ENCODE data around the gene ITPR1. TPM values are rescaled to one million over a fixed set of nuclear protein-coding genes. Genes with fewer than 3 reads are reported as not detected.
A peak's percentile ranks its signal among the peaks of the same experiment; 100 is the strongest.

The ITPR1 gene
- total RNA-seq, 1 donor from 2014 or later = 143 TPM

DNA sequence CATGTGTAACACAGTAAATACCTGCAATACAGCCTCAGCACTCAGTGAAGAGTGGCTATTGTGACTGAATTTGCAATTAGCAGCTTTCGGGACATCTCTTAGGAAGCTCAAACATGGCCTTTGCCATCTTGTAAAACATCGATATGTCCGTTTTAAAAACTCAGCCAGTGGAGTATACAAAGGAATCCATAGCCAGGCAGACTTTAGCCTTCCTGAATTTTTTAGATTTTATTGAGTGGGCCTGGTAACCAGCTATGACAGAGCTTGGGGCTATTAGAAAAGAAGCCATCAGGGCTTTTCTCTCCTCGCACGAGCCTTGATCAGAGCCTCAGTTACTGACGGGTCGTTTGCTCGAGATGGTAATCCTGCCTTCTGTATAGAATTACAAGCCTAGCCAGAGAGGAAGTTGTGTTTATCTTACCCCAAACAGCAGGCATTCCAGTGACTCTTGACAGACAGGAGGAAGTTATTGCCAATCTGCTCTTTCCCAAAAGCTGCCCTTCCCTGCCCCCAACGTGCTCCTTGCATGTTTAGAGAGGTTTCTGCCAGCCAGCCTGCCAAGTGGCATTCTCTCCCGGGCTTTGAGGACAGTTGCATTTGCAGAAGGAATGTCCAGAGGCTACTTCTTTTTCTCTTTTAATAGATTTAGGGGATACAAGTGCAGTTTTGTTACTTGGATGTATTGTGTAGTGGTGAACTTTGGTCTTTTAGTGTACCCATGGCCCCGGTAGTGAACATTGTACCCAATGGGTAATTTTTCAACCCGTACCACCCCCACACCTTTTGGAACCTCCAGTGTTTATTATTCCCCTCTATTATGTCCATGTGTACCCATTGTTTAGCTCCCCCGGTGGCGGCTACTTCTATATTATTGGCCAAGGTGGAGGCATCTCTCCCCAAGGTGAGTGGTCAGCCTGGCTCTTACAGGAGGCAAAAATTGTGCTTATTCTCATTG lies 40.6 kb downstream of the ITPR1 start:
- H3K9me3 Mint-ChIP-seq = peaks cover 14% of the 10 kb centered on the region
- POLR2A ChIA-PET = interaction anchor here (1.1 to 1.3 kb wide), 3 partner anchors 9 to 39 kb away, joined by 3 read pairs; no protein-coding TSS in a partner anchor
- DNase-seq (no peak), ATAC-seq (ENCODE audit: low read depth) (no peak)
- intact Hi-C loops (cut with micrococcal nuclease) = loop anchor here (5.0 kb wide), 1 partner anchor 39 kb away; no protein-coding TSS in a partner anchor
- no peak overlapping the region for H3K4me3 Mint-ChIP-seq
- CTCF ChIA-PET = no interaction called here
- no peak for TF ChIP-seq CTCF (IDR thresholded peaks at IDR 0.05)
- peaks cover 76% of the 10 kb centered on the region for H3K4me1 Mint-ChIP-seq
- H3K27ac Mint-ChIP-seq = peak overlapping the region; percentile 65
- no peaks in the 10 kb centered on the region for H3K27me3 Mint-ChIP-seq
- peaks cover 57% of the 10 kb centered on the region for H3K36me3 Mint-ChIP-seq (ENCODE audit: low read depth)

GRCh38 chr3:4534906-4535305 lies 41.8 kb downstream of the ITPR1 start:
- H3K4me1 Mint-ChIP-seq = peaks cover 68% of the 10 kb centered on the region

DNA sequence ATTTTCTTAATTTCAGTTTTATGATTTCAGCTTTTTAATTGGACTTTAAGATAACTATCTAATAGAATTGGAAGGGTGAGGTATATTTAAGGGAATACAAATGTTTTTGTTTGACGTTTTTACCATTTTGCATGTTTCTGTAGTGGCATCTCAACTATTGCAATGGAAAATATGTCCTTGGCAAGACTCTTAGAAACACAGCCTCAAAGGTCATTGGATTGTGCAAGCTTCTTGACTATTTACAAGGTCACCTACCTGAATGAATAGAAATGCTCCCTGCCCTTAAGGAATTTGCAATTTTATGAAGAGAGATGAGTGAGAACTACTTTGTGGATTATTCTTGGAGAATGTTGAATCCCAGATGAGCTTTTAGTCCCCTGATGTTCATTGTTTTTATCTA lies 43.1 kb downstream of the ITPR1 start:
- Mint-ChIP-seq H3K4me3 (no peak overlapping the region), H3K9me3 (peaks cover 18% of the 10 kb centered on the region), H3K27ac (no peak overlapping the region), H3K36me3 (ENCODE audit: low read depth) (peaks cover 44% of the 10 kb centered on the region), H3K4me1 (peaks cover 56% of the 10 kb centered on the region), H3K27me3 (no peaks in the 10 kb centered on the region)
- ChIA-PET CTCF (interaction anchor here (0.9 kb wide), 2 partner anchors 18 to 186 kb away, joined by 3 read pairs; no protein-coding TSS in a partner anchor), POLR2A (interaction anchor here (1.0 kb wide), 1 partner anchor 76 kb away, joined by 3 read pairs; no protein-coding TSS in a partner anchor)
- DNase-seq (no peak), ATAC-seq (ENCODE audit: low read depth) (no peak)
- intact Hi-C loops (cut with micrococcal nuclease) = no loop called here
- TF ChIP-seq CTCF (IDR thresholded peaks at IDR 0.05) = no peak

More at GRCh38 chr3:4534906-4535305, 41.8 kb downstream of the ITPR1 start:
- POLR2A ChIA-PET = interaction anchor here (1.0 to 1.3 kb wide), 2 partner anchors 32 to 34 kb away, joined by 3 read pairs; no protein-coding TSS in a partner anchor
- TF ChIP-seq CTCF (IDR thresholded peaks at IDR 0.05) = no peak
- no peak overlapping the region for H3K27ac Mint-ChIP-seq
- H3K9me3 Mint-ChIP-seq = peaks cover 18% of the 10 kb centered on the region
- CTCF ChIA-PET = no interaction called here
- no peak for ATAC-seq (ENCODE audit: low read depth)
- peaks cover 54% of the 10 kb centered on the region for H3K36me3 Mint-ChIP-seq (ENCODE audit: low read depth)
- no peak overlapping the region for H3K4me3 Mint-ChIP-seq
- intact Hi-C loops (cut with micrococcal nuclease) = loop anchor here (5.0 kb wide), 1 partner anchor 37 kb away; no protein-coding TSS in a partner anchor
- no peaks in the 10 kb centered on the region for H3K27me3 Mint-ChIP-seq
- DNase-seq = no peak

DNA sequence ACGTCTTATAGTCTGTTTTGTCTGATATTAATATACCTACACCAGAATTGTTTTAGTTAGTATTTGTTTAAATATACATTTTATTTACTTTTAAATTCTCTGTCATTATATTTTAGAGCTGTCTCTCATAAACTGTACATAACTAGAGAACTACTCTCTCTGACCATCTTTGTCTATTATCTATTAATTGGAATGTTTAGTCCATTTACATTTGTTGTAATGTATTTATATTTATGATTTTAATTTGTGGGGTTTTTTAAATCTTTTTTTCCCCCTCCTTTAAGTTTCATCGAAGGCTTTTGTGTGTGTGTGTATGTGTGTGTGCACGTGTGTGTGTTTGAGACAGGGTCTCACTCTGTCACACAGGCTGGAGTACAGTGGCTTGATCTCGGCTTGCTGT lies 47.1 kb downstream of the ITPR1 start:
- H3K4me3 Mint-ChIP-seq = no peak overlapping the region
- no peak for DNase-seq
- CTCF ChIA-PET = no interaction called here
- H3K27me3 Mint-ChIP-seq = no peaks in the 10 kb centered on the region
- no peak for TF ChIP-seq CTCF (IDR thresholded peaks at IDR 0.05)
- peaks cover 44% of the 10 kb centered on the region for H3K36me3 Mint-ChIP-seq (ENCODE audit: low read depth)
- no peak for ATAC-seq (ENCODE audit: low read depth)
- intact Hi-C loops (cut with micrococcal nuclease) = loop anchor here (2.0 kb wide), 1 partner anchor 15 kb away; no protein-coding TSS in a partner anchor
- H3K4me1 Mint-ChIP-seq = peaks cover 49% of the 10 kb centered on the region
- peaks cover 18% of the 10 kb centered on the region for H3K9me3 Mint-ChIP-seq
- no peak overlapping the region for H3K27ac Mint-ChIP-seq
- POLR2A ChIA-PET = no interaction called here

DNA sequence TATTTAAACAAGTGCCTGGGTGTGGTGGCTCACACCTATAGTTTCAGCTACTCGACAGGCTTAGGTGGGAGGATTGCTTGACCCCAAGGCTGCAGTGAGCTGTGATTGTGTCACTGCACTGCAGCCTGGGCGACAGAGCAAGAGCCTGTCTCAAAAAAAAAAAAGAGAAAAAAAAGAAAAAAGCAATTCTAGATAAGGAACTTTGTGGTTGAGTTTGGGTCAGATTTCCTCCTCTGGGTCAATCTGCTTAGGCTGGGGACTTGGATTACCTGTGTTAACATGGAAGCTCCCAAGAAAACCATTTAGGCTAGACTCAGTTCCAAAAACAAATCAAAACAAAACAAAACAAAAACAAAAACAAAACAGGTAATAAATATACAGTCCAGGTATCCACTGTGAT lies 50.0 kb downstream of the ITPR1 start:
- no peak overlapping the region for H3K4me3 Mint-ChIP-seq
- POLR2A ChIA-PET = interaction anchor here (0.9 to 2.3 kb wide), 3 partner anchors 9 to 50 kb away, joined by 3 to 9 read pairs (median 4); partner anchors contain the start of gene ITPR1
- peak overlapping the region; percentile 71 for H3K27ac Mint-ChIP-seq
- H3K36me3 Mint-ChIP-seq (ENCODE audit: low read depth) = peaks cover 36% of the 10 kb centered on the region
- peaks cover 55% of the 10 kb centered on the region for H3K4me1 Mint-ChIP-seq
- peaks cover 7% of the 10 kb centered on the region for H3K9me3 Mint-ChIP-seq
- CTCF ChIA-PET = interaction anchor here (0.9 to 2.4 kb wide), 2 partner anchors 8 to 91 kb away, joined by 3 to 6 read pairs; no protein-coding TSS in a partner anchor
- no peak for TF ChIP-seq CTCF (IDR thresholded peaks at IDR 0.05)
- H3K27me3 Mint-ChIP-seq = no peaks in the 10 kb centered on the region
- intact Hi-C loops (cut with micrococcal nuclease) = no loop called here
- DNase-seq = no peak
- no peak for ATAC-seq (ENCODE audit: low read depth)

Measured in activated B cell treated with CpG ODN at 0.5 μM for 24 hours (primary cell).